ENCODE measurements around the gene KCNIP4. TPM values are rescaled to one million over a fixed set of nuclear protein-coding genes. Genes with fewer than 3 reads are reported as not detected.

KCNIP4 gene
- polyA plus RNA-seq, 4 donors: 1.3 to 3.7 TPM; not detected in 2

GRCh38 chr4:21543514-21543913 is 405.1 kb downstream of the KCNIP4 start:
- peaks cover 0 to 2% of the 10 kb centered on the region in 2 donors for H3K9me3 ChIP-seq (ENCODE audit: control insufficient read depth in 2 of 2, insufficient read depth in 1 of 2, low read depth in 1 of 2, low read length in 1 of 2)
- 58 to 64% (median 61%) methylated on average over 3 of the region's 3 CpGs for WGBS, 3 donors
- no peak overlapping the region for H3K27ac ChIP-seq (ENCODE audit: low read depth in 1 of 3, low read length in 2 of 3)
- H3K4me1 ChIP-seq (ENCODE audit: control insufficient read depth in 3 of 3, insufficient read depth in 2 of 3, low read depth in 1 of 3, low read length in 2 of 3): no peaks in the 10 kb centered on the region
- DNase-seq (no peak), FAIRE-seq (no peak)
- no peaks in the 10 kb centered on the region for H3K27me3 ChIP-seq (ENCODE audit: control insufficient read depth in 3 of 3, insufficient read depth in 3 of 3, low read length in 3 of 3)
- H3K4me3 ChIP-seq (ENCODE audit: low read depth in 1 of 3, low read length in 3 of 3): no peak overlapping the region
- H3K36me3 ChIP-seq (ENCODE audit: control insufficient read depth in 3 of 3, insufficient read depth in 2 of 3, low read depth in 1 of 3, low read length in 3 of 3): no peaks in the 10 kb centered on the region

GRCh38 chr4:21535898-21536297 is 412.7 kb downstream of the KCNIP4 start:
- 50 to 56% (median 52%) methylated on average over 3 of the region's 3 CpGs for WGBS, 3 donors
- no peak overlapping the region for H3K4me3 ChIP-seq (ENCODE audit: low read depth in 1 of 3, low read length in 3 of 3)
- H3K27ac ChIP-seq (ENCODE audit: low read depth in 1 of 3, low read length in 2 of 3): no peak overlapping the region

GRCh38 chr4:21531048-21531447 is 417.5 kb downstream of the KCNIP4 start:
- Histone ChIP-seq H3K27me3 (ENCODE audit: control insufficient read depth in 3 of 3, insufficient read depth in 3 of 3, low read length in 3 of 3) (no peaks in the 10 kb centered on the region), H3K4me3 (ENCODE audit: low read depth in 1 of 3, low read length in 3 of 3) (no peak overlapping the region), H3K36me3 (ENCODE audit: control insufficient read depth in 3 of 3, insufficient read depth in 2 of 3, low read depth in 1 of 3, low read length in 3 of 3) (no peaks in the 10 kb centered on the region), H3K9me3 (ENCODE audit: control insufficient read depth in 2 of 2, insufficient read depth in 1 of 2, low read depth in 1 of 2, low read length in 1 of 2) (no peaks in the 10 kb centered on the region), H3K27ac (ENCODE audit: low read depth in 1 of 3, low read length in 2 of 3) (no peak overlapping the region), H3K4me1 (ENCODE audit: control insufficient read depth in 3 of 3, insufficient read depth in 2 of 3, low read depth in 1 of 3, low read length in 2 of 3) (no peaks in the 10 kb centered on the region)
- FAIRE-seq (no peak), DNase-seq (no peak)

More at GRCh38 chr4:21535898-21536297, 412.7 kb downstream of the KCNIP4 start:
- Histone ChIP-seq H3K9me3 (ENCODE audit: control insufficient read depth in 2 of 2, insufficient read depth in 1 of 2, low read depth in 1 of 2, low read length in 1 of 2) (no peaks in the 10 kb centered on the region), H3K4me1 (ENCODE audit: control insufficient read depth in 3 of 3, insufficient read depth in 2 of 3, low read depth in 1 of 3, low read length in 2 of 3) (no peaks in the 10 kb centered on the region), H3K36me3 (ENCODE audit: control insufficient read depth in 3 of 3, insufficient read depth in 2 of 3, low read depth in 1 of 3, low read length in 3 of 3) (no peaks in the 10 kb centered on the region), H3K27me3 (ENCODE audit: control insufficient read depth in 3 of 3, insufficient read depth in 3 of 3, low read length in 3 of 3) (no peaks in the 10 kb centered on the region)
- FAIRE-seq: no peak
- DNase-seq: no peak

GRCh38 chr4:21529214-21529613 is 419.4 kb downstream of the KCNIP4 start:
- H3K4me3 ChIP-seq (ENCODE audit: low read depth in 1 of 3, low read length in 3 of 3): no peak overlapping the region
- no peak for DNase-seq
- H3K27ac ChIP-seq (ENCODE audit: low read depth in 1 of 3, low read length in 2 of 3): no peak overlapping the region
- 36 to 59% (median 44%) methylated on average over 1 of the region's 1 CpG for WGBS, 3 donors
- no peaks in the 10 kb centered on the region for H3K27me3 ChIP-seq (ENCODE audit: control insufficient read depth in 3 of 3, insufficient read depth in 3 of 3, low read length in 3 of 3)
- no peak for FAIRE-seq
- no peaks in the 10 kb centered on the region for H3K4me1 ChIP-seq (ENCODE audit: control insufficient read depth in 3 of 3, insufficient read depth in 2 of 3, low read depth in 1 of 3, low read length in 2 of 3)
- H3K36me3 ChIP-seq (ENCODE audit: control insufficient read depth in 3 of 3, insufficient read depth in 2 of 3, low read depth in 1 of 3, low read length in 3 of 3): no peaks in the 10 kb centered on the region
- H3K9me3 ChIP-seq (ENCODE audit: control insufficient read depth in 2 of 2, insufficient read depth in 1 of 2, low read depth in 1 of 2, low read length in 1 of 2): no peaks in the 10 kb centered on the region

GRCh38 chr4:21522296-21522695 is 426.3 kb downstream of the KCNIP4 start:
- H3K4me1 ChIP-seq (ENCODE audit: control insufficient read depth in 3 of 3, insufficient read depth in 2 of 3, low read depth in 1 of 3, low read length in 2 of 3): no peaks in the 10 kb centered on the region
- DNase-seq (no peak), FAIRE-seq (no peak)
- H3K27me3 ChIP-seq (ENCODE audit: control insufficient read depth in 3 of 3, insufficient read depth in 3 of 3, low read length in 3 of 3): no peaks in the 10 kb centered on the region
- no peaks in the 10 kb centered on the region for H3K36me3 ChIP-seq (ENCODE audit: control insufficient read depth in 3 of 3, insufficient read depth in 2 of 3, low read depth in 1 of 3, low read length in 3 of 3)
- no peak overlapping the region for H3K4me3 ChIP-seq (ENCODE audit: low read depth in 1 of 3, low read length in 3 of 3)
- no peaks in the 10 kb centered on the region for H3K9me3 ChIP-seq (ENCODE audit: control insufficient read depth in 2 of 2, insufficient read depth in 1 of 2, low read depth in 1 of 2, low read length in 1 of 2)
- 87 to 93% (median 89%) methylated on average over 3 of the region's 3 CpGs for WGBS, 3 donors
- H3K27ac ChIP-seq (ENCODE audit: low read depth in 1 of 3, low read length in 2 of 3): no peak overlapping the region

- H3K4me3 ChIP-seq (ENCODE audit: low read depth in 1 of 3, low read length in 3 of 3): no peak overlapping the region
- H3K27ac ChIP-seq (ENCODE audit: low read depth in 1 of 3, low read length in 2 of 3): no peak overlapping the region
- no peaks in the 10 kb centered on the region for H3K4me1 ChIP-seq (ENCODE audit: control insufficient read depth in 3 of 3, insufficient read depth in 2 of 3, low read depth in 1 of 3, low read length in 2 of 3)
- FAIRE-seq (no peak), DNase-seq (no peak)
- 50 to 64% (median 50%) methylated on average over 5 of the region's 5 CpGs for WGBS, 3 donors
- no peaks in the 10 kb centered on the region for H3K36me3 ChIP-seq (ENCODE audit: control insufficient read depth in 3 of 3, insufficient read depth in 2 of 3, low read depth in 1 of 3, low read length in 3 of 3)
- no peaks in the 10 kb centered on the region for H3K9me3 ChIP-seq (ENCODE audit: control insufficient read depth in 2 of 2, insufficient read depth in 1 of 2, low read depth in 1 of 2, low read length in 1 of 2)
- no peaks in the 10 kb centered on the region for H3K27me3 ChIP-seq (ENCODE audit: control insufficient read depth in 3 of 3, insufficient read depth in 3 of 3, low read length in 3 of 3)
Measured at GRCh38 chr4:21517126-21517859, 431.3 kb downstream of the KCNIP4 start.

GRCh38 chr4:21514022-21514694 is 434.4 kb downstream of the KCNIP4 start:
- Histone ChIP-seq H3K36me3 (ENCODE audit: control insufficient read depth in 3 of 3, insufficient read depth in 2 of 3, low read depth in 1 of 3, low read length in 3 of 3) (no peaks in the 10 kb centered on the region), H3K27ac (ENCODE audit: low read depth in 1 of 3, low read length in 2 of 3) (no peak overlapping the region), H3K27me3 (ENCODE audit: control insufficient read depth in 3 of 3, insufficient read depth in 3 of 3, low read length in 3 of 3) (no peaks in the 10 kb centered on the region), H3K4me3 (ENCODE audit: low read depth in 1 of 3, low read length in 3 of 3) (no peak overlapping the region), H3K9me3 (ENCODE audit: control insufficient read depth in 2 of 2, insufficient read depth in 1 of 2, low read depth in 1 of 2, low read length in 1 of 2) (no peaks in the 10 kb centered on the region), H3K4me1 (ENCODE audit: control insufficient read depth in 3 of 3, insufficient read depth in 2 of 3, low read depth in 1 of 3, low read length in 2 of 3) (no peaks in the 10 kb centered on the region)
- 46 to 60% (median 49%) methylated on average over 4 of the region's 4 CpGs for WGBS, 3 donors
- DNase-seq: no peak
- no peak for FAIRE-seq

GRCh38 chr4:21512353-21512752 is 436.2 kb downstream of the KCNIP4 start:
- H3K4me1 ChIP-seq (ENCODE audit: control insufficient read depth in 3 of 3, insufficient read depth in 2 of 3, low read depth in 1 of 3, low read length in 2 of 3): no peaks in the 10 kb centered on the region
- no peak overlapping the region for H3K27ac ChIP-seq (ENCODE audit: low read depth in 1 of 3, low read length in 2 of 3)
- H3K27me3 ChIP-seq (ENCODE audit: control insufficient read depth in 3 of 3, insufficient read depth in 3 of 3, low read length in 3 of 3): no peaks in the 10 kb centered on the region
- no peaks in the 10 kb centered on the region for H3K36me3 ChIP-seq (ENCODE audit: control insufficient read depth in 3 of 3, insufficient read depth in 2 of 3, low read depth in 1 of 3, low read length in 3 of 3)
- WGBS, 3 donors: 82 to 97% (median 90%) methylated on average over 1 of the region's 1 CpG
- no peaks in the 10 kb centered on the region for H3K9me3 ChIP-seq (ENCODE audit: control insufficient read depth in 2 of 2, insufficient read depth in 1 of 2, low read depth in 1 of 2, low read length in 1 of 2)
- H3K4me3 ChIP-seq (ENCODE audit: low read depth in 1 of 3, low read length in 3 of 3): no peak overlapping the region
- peak in 1 of 2 donors; percentile 6 for DNase-seq
- FAIRE-seq: no peak
